Activated T-cell treated with anti-CD3 and anti-CD28 coated beads, Interleukin-2, amount 50 U/mL, for 1 hour (primary cell): ENCODE data around the gene ZNF100.
"Not testable (repeated sequence)": the region's sequence is repeated elsewhere in the genome, so short reads cannot be mapped to it uniquely, and the experiment has no call there.

Experiments used
- DNase-seq: peaks from one replicate; pipeline ENCODE4 v3.0.0-alpha.2; 2020

Gene ZNF100

DNA sequence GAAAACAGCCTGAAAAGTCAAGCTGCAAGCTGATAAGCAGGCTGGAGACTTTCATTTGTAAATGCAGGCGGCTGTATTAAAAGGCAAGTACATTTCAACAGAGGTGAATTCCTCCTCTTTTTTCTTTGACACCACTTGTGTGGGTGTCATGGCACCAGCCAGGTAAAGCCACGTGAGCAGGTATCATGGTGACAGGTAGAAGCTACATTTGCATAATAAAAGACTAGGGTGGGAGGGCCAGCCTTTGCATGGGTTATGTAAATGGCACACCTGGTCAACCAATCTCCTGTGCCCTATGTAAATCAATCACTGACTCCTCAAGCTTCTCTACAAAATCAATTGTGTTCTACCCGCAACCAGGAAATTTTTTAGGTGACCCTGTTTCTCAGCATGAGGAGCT, 68.2 kb downstream of the ZNF100 start:
- DNase-seq = no peak

GRCh38 chr19:21698215-21698614, 69.2 kb downstream of the ZNF100 start:
- no peak for DNase-seq

- DNase-seq = no peak
Observed at GRCh38 chr19:21697698-21698097, 69.7 kb downstream of the ZNF100 start.

DNA sequence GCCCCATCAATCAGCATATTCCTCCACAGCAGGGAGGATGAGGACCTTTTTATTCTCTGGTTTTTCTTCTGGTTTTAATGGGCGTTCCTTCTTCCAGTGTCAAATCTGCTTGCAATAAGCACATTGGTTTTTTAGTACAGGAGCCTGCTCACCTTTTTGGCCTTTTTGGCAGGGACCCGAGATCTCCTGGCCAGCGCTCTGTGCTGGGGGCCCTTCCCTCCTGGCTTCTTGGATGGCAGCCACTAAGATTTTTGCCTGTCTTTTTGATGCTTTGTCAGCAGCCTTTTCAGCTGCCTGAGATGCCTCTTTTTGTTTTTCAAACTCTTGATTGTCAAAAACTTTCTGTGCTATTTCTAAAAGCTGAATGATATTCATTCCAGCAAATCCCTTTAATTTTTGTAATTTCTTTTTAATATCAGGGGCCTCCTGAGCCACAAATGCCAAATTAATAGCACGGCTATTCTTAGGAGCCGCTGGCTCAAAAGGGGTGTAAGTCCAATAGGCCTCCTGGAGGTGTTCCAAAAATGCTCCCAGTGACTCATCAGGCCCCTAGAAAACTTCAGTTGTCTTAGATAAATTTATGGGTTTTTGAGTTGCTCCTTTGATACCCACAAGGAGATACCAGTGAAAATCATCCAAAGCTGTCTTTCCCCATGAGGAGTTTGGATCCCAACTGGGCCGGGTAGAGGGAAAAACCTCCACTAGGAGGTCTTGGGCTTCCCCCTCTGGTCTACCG, 73.0 kb downstream of the ZNF100 start:
- no peak for DNase-seq

GRCh38 chr19:21693399-21693798, 74.0 kb downstream of the ZNF100 start:
- DNase-seq = no peak

DNA sequence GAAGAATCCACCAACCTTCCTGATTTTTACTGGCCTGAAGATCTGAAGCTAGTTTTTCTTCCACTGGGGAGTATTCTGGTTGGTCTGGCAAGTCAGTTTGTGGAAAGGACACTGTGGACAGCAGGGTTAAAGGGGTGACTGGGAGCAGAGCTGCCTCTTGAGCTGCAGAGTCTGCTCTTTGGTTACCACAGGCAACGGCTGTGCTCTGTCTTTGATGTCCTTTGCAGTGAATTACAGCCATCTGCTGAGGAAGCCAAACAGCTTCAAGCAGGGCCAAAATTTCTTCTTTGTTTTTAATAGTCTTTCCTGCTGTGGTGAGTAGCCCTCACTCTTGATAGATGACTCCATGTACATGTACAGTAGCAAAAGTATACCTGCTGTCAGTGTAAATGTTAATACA, 75.7 kb downstream of the ZNF100 start:
- DNase-seq = no peak

- no peak for DNase-seq
Observed at GRCh38 chr19:21688464-21688863, 78.9 kb downstream of the ZNF100 start.

DNA sequence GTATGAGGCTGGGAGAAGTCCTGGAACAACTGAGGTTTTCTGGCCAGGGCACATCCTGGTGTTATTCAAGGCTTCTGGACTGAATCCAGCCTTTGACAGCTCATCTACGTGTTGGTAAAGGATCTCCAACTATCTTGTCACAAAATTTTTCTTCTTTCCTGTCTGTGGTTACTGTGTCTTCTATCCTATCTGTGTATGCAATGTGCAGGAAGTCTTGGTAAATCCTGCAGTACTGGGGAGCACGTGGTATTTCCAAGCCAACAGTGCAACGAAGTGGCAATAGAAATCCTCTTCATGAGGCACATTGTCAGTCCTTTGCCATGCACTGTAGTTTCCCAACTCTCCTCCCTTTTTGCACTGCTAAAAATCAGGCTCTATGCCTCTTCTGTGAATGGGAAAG, 86.7 kb downstream of the ZNF100 start:
- no peak for DNase-seq

- DNase-seq = no peak
Observed at GRCh38 chr19:21680026-21680425, 87.4 kb downstream of the ZNF100 start.

DNA sequence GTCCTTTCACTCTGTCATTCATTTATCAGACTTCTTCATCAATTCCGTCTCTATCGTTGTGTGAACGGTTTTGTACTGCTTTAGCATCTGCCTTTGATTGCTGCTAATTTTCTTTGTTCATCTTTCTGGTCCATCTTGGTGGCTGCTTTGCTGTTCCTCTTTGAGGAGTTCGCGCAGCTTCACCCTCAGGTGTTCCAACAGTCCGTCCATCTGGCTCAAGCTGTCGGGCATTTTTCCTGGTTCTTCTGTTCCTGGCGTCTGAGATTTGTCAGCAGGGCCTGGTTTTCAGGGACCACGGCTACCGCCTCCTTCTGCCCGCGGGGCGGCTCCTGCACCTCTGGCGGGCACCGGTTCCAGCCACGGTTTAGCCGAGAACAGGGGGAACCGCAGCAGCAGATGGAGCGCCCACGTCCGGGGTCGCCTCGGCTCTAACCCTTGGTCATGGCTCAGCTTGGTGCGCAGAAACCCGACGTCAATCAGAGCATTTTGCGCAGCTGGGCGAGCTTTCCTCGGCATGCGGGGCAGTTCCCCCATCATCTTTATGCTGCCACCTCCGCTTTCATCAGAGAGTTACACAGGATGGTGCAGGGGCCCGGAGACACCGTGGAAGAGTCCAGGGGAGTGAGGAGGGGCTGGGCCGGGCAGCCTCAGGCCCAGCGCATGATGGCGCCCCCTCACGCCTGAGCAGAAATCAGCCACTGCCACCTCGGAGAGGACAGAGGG, 89.5 kb downstream of the ZNF100 start:
- no peak for DNase-seq

DNA sequence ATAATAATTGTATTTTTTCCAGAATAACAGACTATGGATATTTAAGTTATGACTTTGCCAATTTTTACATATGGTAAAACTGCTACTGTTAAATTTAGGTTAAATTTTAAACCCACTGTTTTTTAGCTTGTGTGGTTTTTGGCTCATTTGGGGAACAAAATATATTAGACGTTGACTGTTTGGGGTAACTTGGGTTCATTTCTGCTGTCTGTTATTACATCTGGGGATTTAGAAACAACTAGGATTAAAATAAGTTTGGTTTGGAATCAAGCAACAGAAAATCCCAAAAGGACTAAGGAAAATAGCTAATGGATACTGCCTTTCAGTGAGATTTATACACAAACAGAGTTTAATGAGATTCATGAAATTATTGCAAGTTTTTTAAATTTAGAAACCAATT, 92.9 kb downstream of the ZNF100 start:
- no peak for DNase-seq

DNA sequence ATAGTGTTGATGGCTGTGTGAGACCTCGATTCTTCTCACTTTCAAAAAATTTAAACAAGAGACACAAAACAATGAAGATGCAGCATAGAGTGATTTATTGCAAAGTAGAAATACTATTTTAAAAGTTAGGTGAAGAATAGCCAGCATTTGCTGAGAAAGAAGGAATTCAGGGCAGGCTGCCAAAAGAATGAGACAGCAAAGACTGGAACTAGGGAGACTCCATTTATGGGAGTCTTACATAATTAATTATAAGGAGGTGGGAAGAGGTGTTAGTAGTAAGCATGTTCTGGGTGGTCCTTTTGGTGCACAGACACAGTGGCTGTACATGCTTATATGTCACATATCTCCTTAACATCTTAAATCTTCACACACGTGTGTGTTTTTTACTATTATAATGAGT, 93.9 kb downstream of the ZNF100 start:
- not testable (repeated sequence) for DNase-seq
